ENCODE data around the gene KLHL42.
A peak's percentile ranks its signal among the peaks of the same experiment; 100 is the strongest.
"Not testable (repeated sequence)": the region's sequence is repeated elsewhere in the genome, so short reads cannot be mapped to it uniquely, and the experiment has no call there.

Gene KLHL42, protein sequence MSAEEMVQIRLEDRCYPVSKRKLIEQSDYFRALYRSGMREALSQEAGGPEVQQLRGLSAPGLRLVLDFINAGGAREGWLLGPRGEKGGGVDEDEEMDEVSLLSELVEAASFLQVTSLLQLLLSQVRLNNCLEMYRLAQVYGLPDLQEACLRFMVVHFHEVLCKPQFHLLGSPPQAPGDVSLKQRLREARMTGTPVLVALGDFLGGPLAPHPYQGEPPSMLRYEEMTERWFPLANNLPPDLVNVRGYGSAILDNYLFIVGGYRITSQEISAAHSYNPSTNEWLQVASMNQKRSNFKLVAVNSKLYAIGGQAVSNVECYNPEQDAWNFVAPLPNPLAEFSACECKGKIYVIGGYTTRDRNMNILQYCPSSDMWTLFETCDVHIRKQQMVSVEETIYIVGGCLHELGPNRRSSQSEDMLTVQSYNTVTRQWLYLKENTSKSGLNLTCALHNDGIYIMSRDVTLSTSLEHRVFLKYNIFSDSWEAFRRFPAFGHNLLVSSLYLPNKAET

DNA sequence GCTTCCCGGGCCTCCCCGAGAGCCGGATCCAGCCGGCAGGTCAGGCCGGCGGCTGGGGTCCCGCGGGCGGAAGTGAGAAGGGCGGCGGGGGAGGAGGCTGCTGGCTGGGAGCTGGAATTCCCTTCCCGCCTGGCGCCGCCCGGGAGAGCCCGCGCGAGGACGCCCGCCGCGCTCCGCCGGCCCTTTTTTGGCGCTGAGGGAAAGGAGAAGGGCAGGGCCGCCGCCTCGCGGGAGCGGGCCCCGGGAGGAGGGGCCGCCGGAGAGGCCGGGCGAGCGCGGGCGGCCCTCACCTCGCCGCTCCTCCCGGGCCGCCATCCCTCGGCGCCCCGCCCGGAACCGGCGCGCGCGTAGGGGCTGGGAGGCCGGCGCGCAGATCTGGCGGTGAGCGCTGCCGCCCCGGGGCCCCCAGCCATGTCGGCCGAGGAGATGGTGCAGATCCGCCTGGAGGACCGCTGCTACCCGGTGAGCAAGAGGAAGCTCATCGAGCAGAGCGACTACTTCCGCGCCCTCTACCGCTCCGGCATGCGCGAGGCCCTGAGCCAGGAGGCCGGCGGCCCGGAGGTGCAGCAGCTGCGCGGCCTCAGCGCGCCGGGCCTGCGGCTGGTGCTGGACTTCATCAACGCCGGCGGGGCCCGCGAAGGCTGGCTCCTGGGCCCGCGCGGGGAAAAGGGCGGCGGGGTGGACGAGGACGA is at the start of gene KLHL42, which contains the start of gene MANSC4:
Gene KLHL42, plus strand, starts transcription at position 314 of the 692 bp plus-strand sequence. Its CDS starts 98 bp downstream, at position 412.
Gene MANSC4, minus strand, starts transcription at position 317 of the 692 bp plus-strand sequence. CDS start 8,960 bp downstream, outside the sequence.
- peak; percentile 30 for DNase-seq (ENCODE audit: low read depth)
- peak within 1 kb of the TSS; percentile 76 for H3K4me3 ChIP-seq (ENCODE audit: low read depth, low read length)

GRCh38 chr12:27732281-27732680 is 47.8 kb upstream of the KLHL42 start:
- no peak for DNase-seq (ENCODE audit: low read depth)
- H3K4me3 ChIP-seq (ENCODE audit: low read depth, low read length) = no peak overlapping the region

DNA sequence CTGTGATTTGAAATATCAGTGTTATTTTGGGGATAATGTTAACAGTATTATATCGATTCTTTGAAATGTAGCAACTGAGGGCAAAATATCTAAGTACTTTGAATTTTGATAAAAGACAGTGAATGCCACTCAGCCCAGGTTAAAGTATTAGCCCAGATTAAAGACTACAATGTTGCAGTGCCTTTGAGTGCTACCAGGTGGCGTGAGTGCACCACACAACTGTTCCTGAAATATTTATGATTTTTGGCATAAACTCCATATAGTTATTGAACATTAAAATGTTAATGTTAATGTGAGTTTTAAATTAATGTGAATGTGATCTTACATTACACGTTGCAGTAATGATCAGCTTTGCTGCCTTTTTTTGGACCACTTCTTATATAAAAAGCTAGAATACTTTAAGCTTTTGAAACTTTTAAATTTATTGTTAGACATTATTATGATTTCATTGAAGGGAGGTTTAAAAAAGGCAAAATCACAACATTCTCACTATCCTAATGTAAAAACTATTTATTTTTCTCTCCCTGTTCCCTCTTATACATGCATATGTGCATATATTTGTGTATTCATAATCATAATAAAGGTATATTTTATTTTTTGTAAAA is 46.9 kb upstream of the KLHL42 start:
- no peak for DNase-seq (ENCODE audit: low read depth)
- H3K4me3 ChIP-seq (ENCODE audit: low read depth, low read length) = no peak overlapping the region

DNA sequence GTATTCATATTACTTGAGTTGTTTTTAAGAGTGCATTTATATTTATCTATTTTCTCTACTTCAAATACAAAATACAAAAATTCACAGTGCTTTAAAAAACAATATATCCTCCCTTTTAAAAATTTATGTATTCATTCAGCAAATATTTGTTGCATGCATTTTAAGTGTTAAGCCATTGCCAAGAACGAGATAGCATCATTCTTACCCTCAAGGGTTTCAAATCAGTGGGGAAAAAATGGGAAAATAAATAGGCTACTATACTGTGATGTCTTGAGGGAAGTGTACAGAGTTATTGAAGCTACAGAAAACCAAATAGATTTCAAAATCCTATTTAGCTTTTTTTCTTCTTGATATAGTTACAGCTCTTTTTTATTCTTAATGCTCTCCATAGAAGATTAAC is 46.2 kb upstream of the KLHL42 start:
- no peak overlapping the region for H3K4me3 ChIP-seq (ENCODE audit: low read depth, low read length)
- no peak for DNase-seq (ENCODE audit: low read depth)

- DNase-seq (ENCODE audit: low read depth); H3K4me3 ChIP-seq (ENCODE audit: low read depth, low read length): not testable (repeated sequence)
These were observed 45.7 kb upstream of the KLHL42 start for GRCh38 chr12:27734321-27734720.

- H3K4me3 ChIP-seq (ENCODE audit: low read depth, low read length) = no peak overlapping the region
- no peak for DNase-seq (ENCODE audit: low read depth)
These were observed 36.4 kb upstream of the KLHL42 start for GRCh38 chr12:27743601-27744000.

GRCh38 chr12:27745734-27746133 is 34.3 kb upstream of the KLHL42 start:
- not testable (repeated sequence) for DNase-seq (ENCODE audit: low read depth); H3K4me3 ChIP-seq (ENCODE audit: low read depth, low read length)

GRCh38 chr12:27747111-27747820 is 32.8 kb upstream of the KLHL42 start:
- DNase-seq (ENCODE audit: low read depth) = peak; percentile 25
- no peak overlapping the region for H3K4me3 ChIP-seq (ENCODE audit: low read depth, low read length)

- no peak overlapping the region for H3K4me3 ChIP-seq (ENCODE audit: low read depth, low read length)
- no peak for DNase-seq (ENCODE audit: low read depth)
These were observed 28.5 kb upstream of the KLHL42 start for GRCh38 chr12:27751386-27752047.

DNA sequence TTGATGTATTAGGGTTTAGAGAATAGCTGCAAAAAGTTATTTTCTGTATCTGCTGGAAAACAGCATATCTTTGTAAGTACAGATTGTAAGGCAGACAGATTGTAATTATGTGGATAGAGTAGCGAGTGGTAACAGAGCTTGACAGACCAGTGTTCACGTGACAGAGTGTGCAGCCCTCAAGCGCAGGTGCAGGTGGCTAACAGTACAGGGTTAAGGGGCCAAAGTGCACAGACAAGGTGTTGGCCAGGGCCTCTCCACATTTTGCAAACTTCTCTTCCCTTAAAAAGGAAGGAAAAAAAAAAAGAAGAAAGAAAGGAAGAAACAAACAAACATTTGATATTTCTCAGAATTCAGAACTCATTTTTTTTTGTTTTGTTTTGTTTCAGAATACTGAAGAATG is 25.2 kb upstream of the KLHL42 start:
- DNase-seq (ENCODE audit: low read depth) = no peak
- H3K4me3 ChIP-seq (ENCODE audit: low read depth, low read length) = no peak overlapping the region

DNA sequence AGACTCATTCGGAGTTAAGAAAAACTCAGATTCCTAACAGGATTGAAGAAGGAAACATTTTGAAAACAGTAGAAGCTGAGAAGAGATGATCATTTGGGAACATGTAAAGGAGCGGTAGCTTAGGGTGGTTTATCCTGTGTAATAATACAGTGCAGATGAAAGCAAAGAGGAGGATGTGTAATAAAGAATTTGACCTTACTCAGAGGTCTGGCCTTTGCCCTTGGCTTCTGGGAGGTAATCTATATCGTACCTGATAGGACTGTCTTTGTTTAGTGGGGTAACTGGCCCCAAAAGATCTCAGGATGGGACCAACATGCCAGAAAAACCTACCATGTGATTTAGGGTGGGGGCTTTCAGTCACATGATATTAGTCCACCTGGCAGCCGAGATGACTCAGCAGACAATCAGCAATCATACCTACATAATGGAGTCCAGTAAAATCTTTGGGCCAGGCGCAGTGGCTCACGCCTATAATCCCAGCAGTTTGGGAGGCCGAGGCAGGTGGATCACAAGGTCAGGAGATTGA is 23.3 kb upstream of the KLHL42 start:
- DNase-seq (ENCODE audit: low read depth) = no peak
- no peak overlapping the region for H3K4me3 ChIP-seq (ENCODE audit: low read depth, low read length)

DNA sequence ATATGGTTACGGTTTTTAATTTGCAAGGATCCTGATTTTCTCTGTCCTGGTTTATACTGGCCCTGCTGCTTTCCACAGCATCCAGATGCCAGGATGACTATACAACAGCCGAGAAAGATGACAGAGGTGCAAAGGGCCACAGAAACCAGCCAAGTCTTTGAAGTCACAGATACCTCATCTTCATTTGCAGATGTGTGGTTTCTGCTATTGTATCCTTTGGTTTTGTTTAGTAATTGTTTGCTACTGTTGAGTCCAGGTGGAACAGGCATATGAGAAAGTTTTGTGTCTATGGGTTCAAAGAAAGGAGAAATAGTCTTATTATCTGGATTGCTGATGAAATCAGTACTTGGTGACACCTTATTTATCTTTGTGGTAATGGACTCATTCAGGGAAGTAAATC is 17.3 kb upstream of the KLHL42 start:
- H3K4me3 ChIP-seq (ENCODE audit: low read depth, low read length) = no peak overlapping the region
- DNase-seq (ENCODE audit: low read depth) = no peak

DNA sequence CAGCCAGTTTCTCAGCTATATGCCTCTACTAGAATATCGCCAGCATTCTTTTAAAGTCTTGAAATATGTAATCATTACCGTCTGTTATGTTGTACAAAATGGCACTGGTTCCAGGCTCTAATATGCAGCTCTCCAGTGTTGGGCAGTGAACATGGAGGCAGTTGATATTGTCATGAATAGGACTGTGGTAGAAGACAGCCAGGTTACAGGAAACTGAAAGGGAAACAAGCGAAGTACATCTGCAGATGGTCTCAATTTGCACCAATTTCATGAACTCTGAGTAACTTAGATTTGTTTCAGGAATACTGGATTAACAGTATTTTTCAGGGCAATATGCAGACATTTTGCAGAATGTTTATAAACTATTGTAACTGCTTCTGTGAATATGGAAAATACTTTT is 13.4 kb upstream of the KLHL42 start:
- H3K4me3 ChIP-seq (ENCODE audit: low read depth, low read length) = no peak overlapping the region
- no peak for DNase-seq (ENCODE audit: low read depth)

DNA sequence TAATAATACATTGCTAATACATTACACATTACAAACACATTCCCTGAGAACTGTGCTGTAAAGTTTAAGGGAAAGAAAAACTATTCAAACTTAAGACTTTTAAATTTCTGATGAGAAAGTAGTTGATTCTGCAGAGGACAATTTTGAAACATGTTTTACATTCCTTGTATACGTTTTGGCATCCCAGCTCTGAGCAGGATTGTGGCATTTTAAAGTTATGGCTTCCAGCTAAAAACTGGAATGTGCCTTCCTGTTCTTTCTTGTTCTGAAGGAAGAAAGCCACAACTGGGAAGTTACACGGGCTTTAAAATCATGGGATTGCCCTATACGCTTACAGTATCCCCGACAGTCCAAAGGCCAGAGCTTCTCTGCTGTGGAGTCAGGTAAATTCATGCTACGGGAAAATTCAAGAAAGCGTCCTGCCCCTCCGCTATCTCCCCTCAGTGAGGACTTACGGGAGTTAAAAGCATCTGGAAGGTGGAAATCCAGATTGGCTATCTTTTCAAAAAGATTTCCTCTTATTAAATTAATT is 10.8 kb upstream of the KLHL42 start:
- H3K4me3 ChIP-seq (ENCODE audit: low read depth, low read length) = no peak overlapping the region
- DNase-seq (ENCODE audit: low read depth) = no peak

DNA sequence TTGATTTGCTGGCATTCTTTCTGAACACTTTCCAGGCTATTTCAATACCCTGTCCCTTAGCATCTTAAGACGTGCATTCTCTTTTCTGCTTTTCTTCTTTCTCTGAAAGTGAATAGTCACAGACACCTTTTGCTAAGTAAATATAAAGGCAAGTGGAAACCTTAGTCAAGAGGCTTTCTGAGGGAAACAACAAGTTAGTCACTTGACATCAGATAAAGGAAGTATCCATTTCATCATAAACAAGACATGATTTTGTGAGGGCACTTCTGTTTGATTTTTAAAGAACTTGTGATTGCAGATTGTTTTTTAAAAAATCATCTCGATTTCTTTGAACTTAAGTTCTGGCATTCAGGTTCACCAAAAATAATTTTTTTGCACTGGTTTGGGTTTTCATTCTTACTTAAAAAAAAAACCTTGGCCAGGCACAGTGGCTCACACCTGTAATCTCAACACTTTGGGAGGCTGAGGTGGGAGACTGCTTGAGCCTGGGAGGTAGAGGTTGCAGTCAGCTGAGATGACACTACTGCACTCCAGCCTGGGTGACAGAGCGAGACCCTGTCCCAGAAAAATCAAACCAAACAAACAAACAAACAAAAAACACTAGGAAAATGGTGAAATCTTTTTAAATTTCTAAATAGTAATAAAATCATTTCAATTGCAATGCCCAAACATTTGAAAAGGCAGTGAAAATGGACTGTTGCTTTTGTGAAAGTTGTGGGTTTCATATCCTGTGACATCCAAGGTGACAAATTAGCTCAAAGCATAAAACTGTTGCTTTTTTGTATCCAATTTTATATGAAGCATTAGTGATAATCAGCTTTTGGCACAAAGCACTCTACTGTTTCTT is 8.3 kb upstream of the KLHL42 start:
- DNase-seq (ENCODE audit: low read depth) = no peak
- H3K4me3 ChIP-seq (ENCODE audit: low read depth, low read length) = no peak overlapping the region

- no peak overlapping the region for H3K4me3 ChIP-seq (ENCODE audit: low read depth, low read length)
- DNase-seq (ENCODE audit: low read depth) = no peak
These were observed 7.5 kb upstream of the KLHL42 start for GRCh38 chr12:27772328-27773049.

DNA sequence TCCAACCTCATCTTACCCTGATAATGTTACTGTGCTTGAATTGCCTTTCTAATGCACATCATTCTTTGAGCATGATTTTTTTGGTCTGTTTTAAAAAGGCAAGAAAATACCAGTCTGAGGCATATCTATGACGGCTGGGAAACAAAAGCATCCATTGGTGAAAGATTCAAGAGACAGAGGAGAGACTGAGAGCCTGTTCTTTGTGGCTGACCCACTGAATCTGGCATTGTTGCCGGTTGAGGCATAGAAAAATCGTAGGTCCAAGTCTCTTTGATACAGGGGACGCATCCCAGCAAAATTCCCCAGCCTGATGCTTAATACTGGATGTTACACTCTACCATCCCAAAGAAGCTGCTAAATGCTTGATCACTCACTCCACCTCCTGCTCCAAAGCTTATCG is 2.9 kb upstream of the KLHL42 start:
- no peak overlapping the region for H3K4me3 ChIP-seq (ENCODE audit: low read depth, low read length)
- no peak for DNase-seq (ENCODE audit: low read depth)

All from skeletal muscle cell (primary cell).